Smooth muscle cell of trachea (primary cell): Measurements from ENCODE around the gene AMHR2. TPM values are rescaled to one million over a fixed set of nuclear protein-coding genes. Genes with fewer than 3 reads are reported as not detected.

Experiments used
- total RNA-seq: library from RNA; depleted of rRNA; stranded (reverse); fragments of >200 nt; gene quantifications from 2 replicates; pipeline ENCODE4 v1.2.1, GENCODE V29; 2014

AMHR2 gene
- not detected in 2 replicates for total RNA-seq

DNA sequence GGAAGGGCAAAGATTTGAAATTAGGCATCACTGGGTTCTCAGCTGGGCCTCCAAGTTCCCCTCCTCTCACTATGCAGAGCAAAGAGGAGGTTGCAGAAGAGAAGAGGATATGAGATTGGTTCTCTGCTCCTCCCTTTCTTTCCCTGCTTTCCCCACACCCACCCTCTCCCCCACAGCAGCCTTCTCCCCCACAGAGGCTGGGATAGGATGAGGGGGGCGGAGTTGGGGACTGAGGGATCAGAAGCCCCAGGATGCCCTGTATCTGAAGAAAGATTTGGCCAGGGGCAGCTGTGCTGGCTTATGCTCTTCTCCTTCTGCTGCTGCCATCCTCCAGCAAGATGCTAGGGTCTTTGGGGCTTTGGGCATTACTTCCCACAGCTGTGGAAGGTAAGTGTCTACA, at the start of gene AMHR2:
Gene AMHR2, plus strand, starts transcription at position 259 of the 400 bp plus-strand sequence. Its CDS starts 80 bp downstream, at position 339.

DNA sequence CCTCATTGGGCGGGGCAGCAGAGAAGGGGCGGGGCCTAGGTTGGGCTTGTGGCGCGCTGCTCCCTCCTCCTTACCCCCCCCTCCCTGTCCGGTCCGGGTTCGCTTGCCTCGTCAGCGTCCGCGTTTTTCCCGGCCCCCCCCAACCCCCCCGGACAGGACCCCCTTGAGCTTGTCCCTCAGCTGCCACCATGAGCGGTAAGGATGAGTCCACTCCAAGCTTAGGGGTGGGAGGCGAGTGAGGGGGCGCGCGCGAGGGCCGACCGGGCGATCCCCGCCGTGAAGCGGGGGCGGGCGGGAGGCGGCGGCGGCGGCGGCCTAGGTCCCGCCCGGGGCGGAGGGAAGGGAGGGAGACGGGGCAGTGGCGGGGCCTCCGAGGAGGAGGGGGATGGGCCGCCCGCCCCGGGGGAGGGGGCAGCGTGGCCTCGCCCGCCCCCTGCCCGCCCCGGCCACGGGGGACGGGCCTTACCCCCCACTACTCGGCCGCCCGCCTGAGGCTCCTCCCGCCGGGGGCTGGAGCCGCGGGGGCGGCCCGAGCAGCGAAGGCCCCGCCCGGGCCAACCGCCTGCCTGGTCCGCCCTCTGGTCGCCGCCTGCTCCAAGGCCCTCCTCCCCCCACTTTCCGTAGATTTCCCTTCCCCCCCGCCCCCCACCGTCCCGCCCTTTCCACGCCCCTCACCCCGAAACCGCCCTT, 43.4 kb upstream of the AMHR2 start, which contains the start of gene SP1:
Gene SP1, plus strand, starts transcription at position 73 of the 690 bp plus-strand sequence. Its CDS starts 116 bp downstream, at position 189.

DNA sequence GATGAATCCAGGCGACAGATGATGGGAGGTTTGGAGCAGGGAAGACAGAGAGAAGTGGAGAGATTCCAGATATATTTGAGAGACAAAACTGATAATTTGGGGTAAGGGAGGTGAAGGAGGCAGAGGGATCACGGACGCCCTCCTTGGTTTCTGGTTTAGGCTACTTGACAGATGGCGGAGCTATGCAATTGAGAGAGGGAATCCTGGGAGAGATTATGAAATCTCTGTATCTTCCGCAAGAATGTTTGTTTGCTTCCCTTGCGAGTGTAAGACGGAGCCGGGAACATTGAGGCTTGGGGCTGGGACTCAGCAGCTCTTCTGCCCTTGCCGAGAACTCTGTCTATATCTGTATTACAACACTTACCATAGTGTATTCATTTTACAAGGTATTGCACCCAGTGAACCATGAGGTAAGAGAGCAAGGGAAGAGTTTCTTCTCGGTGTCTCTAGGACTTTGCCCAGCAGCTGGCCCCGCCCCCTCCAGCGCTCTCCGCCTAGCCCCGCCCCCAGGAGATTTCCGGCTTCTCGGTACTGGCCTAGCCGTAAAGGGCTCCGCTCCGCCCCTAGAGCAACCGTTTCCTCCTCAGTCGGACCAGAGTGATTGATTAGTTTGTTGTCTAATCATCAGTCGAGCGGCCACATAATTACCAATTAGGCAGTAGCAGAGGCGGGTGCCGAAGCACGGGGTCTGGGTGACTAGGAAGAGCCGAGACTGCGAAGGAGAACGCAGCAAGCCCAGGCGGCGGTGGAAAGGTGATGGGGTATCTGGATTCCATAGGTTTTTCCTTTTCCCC, 17.6 kb downstream of the AMHR2 start, which contains the start of gene PRR13:
Gene PRR13, plus strand, starts transcription at position 695 of the 794 bp plus-strand sequence. CDS start 981 bp downstream, outside the sequence.

DNA sequence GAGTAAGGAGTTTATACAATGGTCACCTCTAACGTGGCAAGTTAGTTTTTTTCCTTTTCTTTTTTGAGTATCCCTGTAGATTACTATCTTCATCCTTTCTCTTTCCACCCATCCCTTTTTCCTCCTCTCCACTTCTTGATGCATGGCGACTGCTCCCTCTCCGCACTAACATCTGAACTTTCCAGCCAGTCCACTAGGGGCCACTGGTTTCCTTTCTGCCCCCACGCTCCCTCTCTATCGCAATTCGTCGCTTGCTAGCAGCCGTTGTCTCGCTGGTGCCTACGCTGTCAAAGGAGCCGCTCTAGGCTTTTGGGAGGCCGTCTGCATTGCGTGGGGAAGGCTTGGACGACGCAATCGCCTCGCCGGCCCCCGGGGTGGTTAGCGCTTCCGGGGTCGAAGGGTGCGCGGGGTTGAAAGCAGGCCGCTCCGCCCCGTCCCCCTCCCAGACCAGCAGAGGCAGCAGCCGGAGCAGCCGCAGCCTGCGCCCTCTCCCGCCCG, 28.1 kb downstream of the AMHR2 start, which contains the start of gene PCBP2:
Gene PCBP2, plus strand, starts transcription at position 442 of the 498 bp plus-strand sequence. CDS start 2,699 bp downstream, outside the sequence.

Other genes starting within 250 kb of the AMHR2 start
- 11.6 and 17.2 TPM in 2 replicates for gene ZNF740, start 243.1 kb upstream of the AMHR2 start, total RNA-seq
- 11.7 and 12.2 TPM in 2 replicates for gene CSAD, start 242.9 kb upstream of the AMHR2 start, total RNA-seq
- 0.44 and 1.2 TPM in 2 replicates for gene ITGB7, start 216.6 kb upstream of the AMHR2 start, total RNA-seq
- gene RARG, start 191.6 kb upstream of the AMHR2 start, total RNA-seq: 56.9 and 70.1 TPM in 2 replicates
- gene ESPL1, start 155.6 kb upstream of the AMHR2 start, total RNA-seq: 3.1 and 14.1 TPM in 2 replicates
- 480 and 613 TPM in 2 replicates for gene PFDN5, start 128.3 kb upstream of the AMHR2 start, total RNA-seq
- gene MYG1, start 124.2 kb upstream of the AMHR2 start, total RNA-seq: 56.0 and 58.1 TPM in 2 replicates
- 48.0 and 54.5 TPM in 2 replicates for gene AAAS, start 102.2 kb upstream of the AMHR2 start, total RNA-seq
- gene SP7, start 87.5 kb upstream of the AMHR2 start, total RNA-seq: not detected in 2 replicates
- 29.8 and 34.4 TPM in 2 replicates for gene SP1, start 43.7 kb upstream of the AMHR2 start, total RNA-seq
- gene PRR13, start 17.9 kb downstream of the AMHR2 start, total RNA-seq: 44.7 and 45.8 TPM in 2 replicates
- gene PCBP2, start 28.2 kb downstream of the AMHR2 start, total RNA-seq: 292 and 502 TPM in 2 replicates
- gene MAP3K12, start 75.6 kb downstream of the AMHR2 start, total RNA-seq: 43.6 and 61.9 TPM in 2 replicates
- gene TARBP2, start 77.4 kb downstream of the AMHR2 start, total RNA-seq: 46.1 and 47.0 TPM in 2 replicates
- not detected in 2 replicates for gene NPFF, start 83.6 kb downstream of the AMHR2 start, total RNA-seq
- gene ATF7, start 202.5 kb downstream of the AMHR2 start, total RNA-seq: 10.1 and 17.3 TPM in 2 replicates